HEK293 (cell line): ENCODE results near the gene EXOC3.

Experiments used
- CTCF ChIA-PET: fragments of 350-600 bp; formaldehyde crosslinking; extraction: SDS; loops from one replicate; lab custom pipeline; 2021; ENCODE audit warnings: antibody characterized with exemption; lab: Yijun Ruan, JAX
- POLR2A ChIA-PET: fragments of 300-600 bp; formaldehyde crosslinking; extraction: SDS; loops from one replicate; lab custom pipeline; 2020; ENCODE audit warnings: antibody characterized with exemption, inconsistent platforms; lab: Yijun Ruan, JAX
- H3K27ac ChIP-seq: fragments of 200-500 bp; sonication (Bioruptor generic); 2 replicates; pipeline ENCODE4 v1.5.1; 2014; ENCODE audit warnings: low read depth, low read length, control low read depth, inconsistent platforms; ENCODE audit errors: extremely low read depth
- H3K36me3 ChIP-seq, 2 experiments: fragments of 200-500 bp in 1 of 2; sonication (Bioruptor generic) in 1 of 2; 1 replicate in 1 of 2; 2 replicates in 1 of 2; pipeline ENCODE4 v1.5.1; 2014 to 2017; ENCODE audit warnings: inconsistent platforms in 2 of 2, low read length in 2 of 2; ENCODE audit not compliant: control insufficient read depth in 2 of 2, insufficient read depth in 1 of 2
- H3K4me1 ChIP-seq: fragments of 200-500 bp; sonication (Bioruptor generic); 2 replicates; pipeline ENCODE4 v1.5.1; 2014; ENCODE audit warnings: mild to moderate bottlenecking, low read length, inconsistent platforms; ENCODE audit not compliant: control insufficient read depth, insufficient read depth
- H3K4me3 ChIP-seq: 2 replicates; pipeline ENCODE4 v1.5.1; 2011; ENCODE audit warnings: low read depth, mild to moderate bottlenecking, control low read depth, low read length, moderate library complexity
- H3K9me3 ChIP-seq: fragments of 200-500 bp; sonication (Bioruptor generic); 2 replicates; pipeline ENCODE4 v1.5.1; 2014; ENCODE audit warnings: low read depth, low read length, inconsistent platforms; ENCODE audit not compliant: control insufficient read depth, insufficient read depth
- CTCF ChIP-seq: fragments of 450-650 bp; formaldehyde crosslinking; IDR thresholded peaks from 2 replicates; pipeline ENCODE4 v1.5.1; 2016; ENCODE audit warnings: missing biosample characterization, missing genetic modification characterization
- FEZF1 ChIP-seq: fragments of 450-650 bp; formaldehyde crosslinking; IDR thresholded peaks from 2 replicates; pipeline ENCODE4 v1.5.1; 2016; ENCODE audit warnings: missing biosample characterization, missing genetic modification characterization
- HOXC10 ChIP-seq: sonication (generic); formaldehyde crosslinking; IDR thresholded peaks from 2 replicates; pipeline ENCODE4 v1.8.1; 2023; ENCODE audit warnings: mild to moderate bottlenecking, missing genetic modification reagents
- KLF1 ChIP-seq: fragments of 450-650 bp; formaldehyde crosslinking; IDR thresholded peaks from 2 replicates; pipeline ENCODE4 v1.5.1; 2016; ENCODE audit warnings: missing biosample characterization, missing genetic modification characterization
- OSR2 ChIP-seq: fragments of 450-650 bp; formaldehyde crosslinking; IDR thresholded peaks from 2 replicates; pipeline ENCODE4 v1.5.1; 2016; ENCODE audit warnings: missing biosample characterization, missing genetic modification characterization
- PRDM4 ChIP-seq: fragments of 450-650 bp; formaldehyde crosslinking; IDR thresholded peaks from 2 replicates; pipeline ENCODE4 v1.5.1; 2017; ENCODE audit warnings: missing biosample characterization, missing genetic modification characterization
- RBAK ChIP-seq: fragments of 450-650 bp; formaldehyde crosslinking; IDR thresholded peaks from 2 replicates; pipeline ENCODE4 v1.5.1; 2016; ENCODE audit warnings: missing biosample characterization, missing genetic modification characterization
- SP3 ChIP-seq: fragments of 450-650 bp; formaldehyde crosslinking; IDR thresholded peaks from 2 replicates; pipeline ENCODE4 v1.5.1; 2016; ENCODE audit warnings: missing biosample characterization, missing genetic modification characterization
- SP7 ChIP-seq: fragments of 450-650 bp; formaldehyde crosslinking; IDR thresholded peaks from 2 replicates; pipeline ENCODE4 v1.5.1; 2016; ENCODE audit warnings: missing biosample characterization, missing genetic modification characterization
- ZBTB26 ChIP-seq: fragments of 450-650 bp; formaldehyde crosslinking; optimal IDR thresholded peaks from 2 replicates; pipeline ENCODE3; 2016; ENCODE audit warnings: missing biosample characterization, mild to moderate bottlenecking, missing genetic modification characterization
- ZBTB49 ChIP-seq: fragments of 450-650 bp; formaldehyde crosslinking; IDR thresholded peaks from 2 replicates; pipeline ENCODE4 v1.5.1; 2016; ENCODE audit warnings: missing biosample characterization, missing genetic modification characterization, low read depth
- ZFP3 ChIP-seq: fragments of 450-650 bp; formaldehyde crosslinking; IDR thresholded peaks from 2 replicates; pipeline ENCODE4 v1.5.1; 2016; ENCODE audit warnings: low read depth, missing biosample characterization, missing genetic modification characterization
- ZNF175 ChIP-seq: fragments of 450-650 bp; formaldehyde crosslinking; IDR thresholded peaks from 2 replicates; pipeline ENCODE4 v1.5.1; 2016; ENCODE audit warnings: missing biosample characterization, missing genetic modification characterization
- ZNF19 ChIP-seq: fragments of 450-650 bp; formaldehyde crosslinking; IDR thresholded peaks from 2 replicates; pipeline ENCODE4; 2016; ENCODE audit warnings: missing biosample characterization, missing genetic modification characterization, low read depth
- ZNF274 ChIP-seq, 2 experiments: fragments of 200-500 bp in 1 of 2; fragments of 450-650 bp in 1 of 2; sonication (Bioruptor generic) in 1 of 2; formaldehyde crosslinking in 1 of 2; IDR thresholded peaks; 2 replicates each; pipeline versions ENCODE4 v1.5.1 to v1.6.1; 2014 to 2016; ENCODE audit warnings: borderline replicate concordance in 1 of 2, inconsistent platforms in 1 of 2, low read length in 1 of 2, missing biosample characterization in 1 of 2, missing genetic modification characterization in 1 of 2
- ZNF404 ChIP-seq: fragments of 450-650 bp; formaldehyde crosslinking; IDR thresholded peaks from 2 replicates; pipeline ENCODE4 v1.5.1; 2017; ENCODE audit warnings: missing biosample characterization, missing genetic modification characterization
- ZNF629 ChIP-seq: fragments of 450-650 bp; formaldehyde crosslinking; IDR thresholded peaks from 2 replicates; pipeline ENCODE4 v1.5.1; 2017; ENCODE audit warnings: missing biosample characterization, missing genetic modification characterization
- ZNF660 ChIP-seq: fragments of 450-650 bp; IDR thresholded peaks from 2 replicates; pipeline ENCODE4 v1.5.1; 2018; ENCODE audit warnings: missing biosample characterization, mild to moderate bottlenecking, missing genetic modification characterization
- ZNF704 ChIP-seq: fragments of 450-650 bp; formaldehyde crosslinking; IDR thresholded peaks from 2 replicates; pipeline ENCODE4 v1.5.1; 2016; ENCODE audit warnings: missing biosample characterization, missing genetic modification characterization
- ZSCAN16 ChIP-seq: fragments of 450-650 bp; formaldehyde crosslinking; IDR thresholded peaks from 2 replicates; pipeline ENCODE4 v1.5.1; 2016; ENCODE audit warnings: missing biosample characterization, missing genetic modification characterization
- ZSCAN30 ChIP-seq: fragments of 450-650 bp; IDR thresholded peaks from 2 replicates; pipeline ENCODE4 v1.5.1; 2018; ENCODE audit warnings: missing biosample characterization, mild to moderate bottlenecking, missing genetic modification characterization, moderate library complexity

The EXOC3 gene

GRCh38 chr5:482021-482420 is 39.0 kb downstream of the EXOC3 start (continued):
- TF ChIP-seq PRDM4 (no peak), RBAK (tag by site-specific recombination) (no peak), OSR2 (tag by site-specific recombination) (no peak), ZNF175 (tag by site-specific recombination) (no peak), ZSCAN30 (tag by site-specific recombination) (no peak), SP7 (tag by site-specific recombination) (no peak)

GRCh38 chr5:482506-482905 is 39.5 kb downstream of the EXOC3 start:
- CTCF ChIA-PET: no interaction called here
- Histone ChIP-seq H3K9me3 (no peaks in the 10 kb centered on the region), H3K27ac (no peak overlapping the region), H3K4me1 (no peaks in the 10 kb centered on the region), H3K4me3 (no peak overlapping the region), H3K36me3 (no peaks in the 10 kb centered on the region; a peak in 1 of 3 replicates)
- TF ChIP-seq ZNF704 (tag by site-specific recombination): no peak
- TF ChIP-seq ZSCAN16 (tag by site-specific recombination): no peak
- no peak for TF ChIP-seq ZNF274 (IDR thresholded peaks at IDR 0.05; ENCODE audit: low read length)
- TF ChIP-seq ZNF274 (tag by site-specific recombination; IDR thresholded peaks at IDR 0.05; ENCODE audit: borderline replicate concordance): no peak
- no peak for TF ChIP-seq ZBTB49 (tag by site-specific recombination)
- TF ChIP-seq ZNF660: no peak
- no peak for TF ChIP-seq ZNF629 (tag by site-specific recombination)
- TF ChIP-seq ZBTB26 (tag by site-specific recombination): no peak
- TF ChIP-seq SP3 (tag by site-specific recombination): no peak
- POLR2A ChIA-PET: no interaction called here

GRCh38 chr5:483011-483410 is 40.0 kb downstream of the EXOC3 start:
- no peak overlapping the region for H3K4me3 ChIP-seq
- no peaks in the 10 kb centered on the region for H3K4me1 ChIP-seq
- ChIA-PET POLR2A (no interaction called here), CTCF (no interaction called here)
- no peaks in the 10 kb centered on the region for H3K9me3 ChIP-seq
- no peak overlapping the region for H3K27ac ChIP-seq
- no peaks in the 10 kb centered on the region; a peak in 1 of 3 replicates for H3K36me3 ChIP-seq
- TF ChIP-seq ZNF274 (IDR thresholded peaks at IDR 0.05; ENCODE audit: low read length): no peak
- TF ChIP-seq ZNF274 (tag by site-specific recombination; IDR thresholded peaks at IDR 0.05; ENCODE audit: borderline replicate concordance): no peak
- TF ChIP-seq ZNF19: no peak
- TF ChIP-seq KLF1 (tag by site-specific recombination): no peak
- TF ChIP-seq HOXC10: no peak
- TF ChIP-seq ZFP3 (tag by site-specific recombination): no peak
- no peak for TF ChIP-seq CTCF (tag by site-specific recombination)
- no peak for TF ChIP-seq FEZF1 (tag by site-specific recombination)
- no peak for TF ChIP-seq ZNF404
